Stimulated activated CD4-positive, alpha-beta T cell treated with anti-CD3 and anti-CD28 coated beads, TNF-alpha, amount 100 ng/mL, for 24 hours (primary cell): Measurements from ENCODE around the gene FUNDC1.
"Not testable (repeated sequence)": the region's sequence is repeated elsewhere in the genome, so short reads cannot be mapped to it uniquely, and the experiment has no call there.

Source experiments
- DNase-seq, 3 experiments: peaks; one replicate each; pipeline ENCODE4 v3.0.0-alpha.2; 2020; ENCODE audit warnings: low read depth in 3 of 3

The FUNDC1 gene

GRCh38 chrX:44542567-44543325 is at the start of gene FUNDC1:
Gene FUNDC1 (minus strand): TSS chrX:44542859. CDS start chrX:44542832, 27 bp downstream.
- DNase-seq, result peak; percentile 78 to 86 (median 81)

- no peak for DNase-seq
Measured at GRCh38 chrX:44585866-44586265, 43.2 kb upstream of the FUNDC1 start.

GRCh38 chrX:44580466-44580865 is 37.8 kb upstream of the FUNDC1 start:
- DNase-seq, result no peak

GRCh38 chrX:44572340-44572938 is 29.8 kb upstream of the FUNDC1 start:
- no peak for DNase-seq

- no peak for DNase-seq
Measured at GRCh38 chrX:44570522-44570921, 27.9 kb upstream of the FUNDC1 start.

- DNase-seq, result no peak
Measured at GRCh38 chrX:44569122-44569521, 26.5 kb upstream of the FUNDC1 start.

GRCh38 chrX:44568196-44568595 is 25.5 kb upstream of the FUNDC1 start:
- no peak for DNase-seq

- not testable (repeated sequence) for DNase-seq
Measured at GRCh38 chrX:44561896-44562295, 19.2 kb upstream of the FUNDC1 start.

GRCh38 chrX:44550563-44550962 is 7.9 kb upstream of the FUNDC1 start:
- DNase-seq, result no peak

- not testable (repeated sequence) for DNase-seq
Measured at GRCh38 chrX:44545454-44545853, 2.8 kb upstream of the FUNDC1 start.

GRCh38 chrX:44544036-44544435 is 1.4 kb upstream of the FUNDC1 start:
- no peak for DNase-seq

GRCh38 chrX:44536198-44536597 is 6.5 kb downstream of the FUNDC1 start:
- DNase-seq, result no peak

GRCh38 chrX:44529310-44529709 is 13.3 kb downstream of the FUNDC1 start:
- DNase-seq, result no peak

- no peak for DNase-seq
Measured at GRCh38 chrX:44514272-44514671, 28.4 kb downstream of the FUNDC1 start.

GRCh38 chrX:44507292-44507691 is 35.4 kb downstream of the FUNDC1 start:
- peak in 1 of 3 experiments; percentile 8 for DNase-seq

GRCh38 chrX:44506678-44507077 is 36.0 kb downstream of the FUNDC1 start:
- no peak for DNase-seq

- no peak for DNase-seq
Measured at GRCh38 chrX:44503560-44503959, 39.1 kb downstream of the FUNDC1 start.

GRCh38 chrX:44495091-44495490 is 47.6 kb downstream of the FUNDC1 start:
- DNase-seq, result no peak

- no peak for DNase-seq
Measured at GRCh38 chrX:44494357-44494756, 48.3 kb downstream of the FUNDC1 start.

- DNase-seq, result no peak
Measured at GRCh38 chrX:44489515-44489914, 53.1 kb downstream of the FUNDC1 start.

GRCh38 chrX:44484607-44485146 is 58.0 kb downstream of the FUNDC1 start:
- DNase-seq, result no peak

GRCh38 chrX:44483965-44484606 is 58.6 kb downstream of the FUNDC1 start:
- DNase-seq, result no peak

GRCh38 chrX:44482575-44482974 is 60.1 kb downstream of the FUNDC1 start:
- DNase-seq, result no peak
